GM19452 (cell line): ENCODE data around the gene OPHN1.
"Not testable (repeated sequence)": the region's sequence is repeated elsewhere in the genome, so short reads cannot be mapped to it uniquely, and the experiment has no call there.

Experiments
- ATAC-seq: cut with Tn5 transposase; IDR thresholded peaks from one replicate; pipeline ENCODE4 v1.9.1; 2021; ENCODE audit not compliant: unreplicated experiment

Gene OPHN1

DNA sequence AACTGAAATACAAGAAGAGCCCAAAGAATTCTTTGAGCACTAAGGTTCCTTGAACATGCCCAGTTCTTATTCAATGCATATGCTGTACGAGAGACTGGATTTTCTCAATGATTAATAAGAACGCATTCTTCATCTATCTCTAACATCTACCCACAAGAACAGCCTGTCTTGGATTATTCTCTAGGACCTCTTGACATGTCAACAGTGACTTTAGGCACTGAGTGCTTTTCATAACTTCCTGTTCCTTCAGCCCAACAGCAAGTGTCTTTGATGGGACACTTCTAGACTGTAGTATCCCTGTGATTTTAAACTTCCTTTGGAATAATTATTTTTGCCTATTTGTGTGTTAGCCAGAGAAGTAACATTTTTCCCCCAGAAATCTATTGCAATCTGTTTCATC, 69.3 kb downstream of the OPHN1 start:
- ATAC-seq, result no peak

DNA sequence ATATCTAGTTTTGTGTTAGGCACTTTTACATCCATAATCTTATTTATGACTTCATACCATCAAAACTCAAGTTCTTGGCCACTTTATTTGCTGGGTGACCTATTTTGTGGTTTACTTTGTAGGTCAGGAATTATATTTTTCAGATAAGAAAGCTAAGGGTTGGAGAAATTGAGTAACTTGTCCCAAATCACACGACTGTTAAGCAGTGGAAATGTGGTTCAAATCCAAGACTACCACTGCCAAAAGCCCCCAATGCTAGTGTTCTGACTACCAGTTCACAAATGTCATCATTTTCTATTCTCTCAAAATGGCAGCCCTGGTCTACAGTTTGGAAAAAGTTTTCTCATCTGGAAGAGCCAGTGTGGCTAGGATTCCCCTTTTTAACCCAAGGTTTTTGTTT, 74.6 kb downstream of the OPHN1 start:
- ATAC-seq, result no peak

DNA sequence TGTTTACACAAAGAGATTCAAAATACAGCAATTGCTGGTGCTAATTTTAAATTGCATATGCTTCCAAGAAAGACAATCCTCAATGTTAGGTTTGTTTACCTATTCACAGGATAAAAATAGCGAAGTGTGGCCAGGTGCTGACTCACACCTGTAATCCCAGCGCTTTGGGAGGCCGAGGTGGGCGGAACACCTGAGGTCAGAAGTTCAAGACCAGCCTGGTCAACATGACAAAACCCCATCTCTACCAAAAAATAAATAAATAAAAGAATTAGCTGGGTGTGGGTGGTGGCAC, 77.7 kb downstream of the OPHN1 start:
- no peak for ATAC-seq

- ATAC-seq, result no peak
Measured at GRCh38 chrX:68354879-68355628, 78.2 kb downstream of the OPHN1 start.

- no peak for ATAC-seq
Measured at GRCh38 chrX:68345025-68345424, 88.3 kb downstream of the OPHN1 start.

DNA sequence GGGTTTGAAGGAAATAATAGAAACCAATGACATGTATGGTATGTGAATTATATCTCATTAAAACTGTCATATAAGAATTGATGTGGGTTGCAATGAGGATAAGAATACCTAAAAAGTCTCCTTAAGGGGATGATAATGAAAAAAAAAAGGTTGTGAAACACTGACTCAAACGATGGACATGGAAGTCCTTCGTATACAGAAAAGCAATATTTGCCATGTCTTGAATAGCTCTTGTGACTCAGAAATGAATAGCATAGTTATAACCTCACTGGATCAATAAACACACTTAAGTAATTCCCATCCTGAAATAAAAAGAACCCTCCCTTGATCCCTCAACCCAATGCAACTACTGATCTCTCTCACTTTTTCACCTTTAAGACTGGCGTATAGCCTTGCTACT, 89.7 kb downstream of the OPHN1 start:
- no peak for ATAC-seq

DNA sequence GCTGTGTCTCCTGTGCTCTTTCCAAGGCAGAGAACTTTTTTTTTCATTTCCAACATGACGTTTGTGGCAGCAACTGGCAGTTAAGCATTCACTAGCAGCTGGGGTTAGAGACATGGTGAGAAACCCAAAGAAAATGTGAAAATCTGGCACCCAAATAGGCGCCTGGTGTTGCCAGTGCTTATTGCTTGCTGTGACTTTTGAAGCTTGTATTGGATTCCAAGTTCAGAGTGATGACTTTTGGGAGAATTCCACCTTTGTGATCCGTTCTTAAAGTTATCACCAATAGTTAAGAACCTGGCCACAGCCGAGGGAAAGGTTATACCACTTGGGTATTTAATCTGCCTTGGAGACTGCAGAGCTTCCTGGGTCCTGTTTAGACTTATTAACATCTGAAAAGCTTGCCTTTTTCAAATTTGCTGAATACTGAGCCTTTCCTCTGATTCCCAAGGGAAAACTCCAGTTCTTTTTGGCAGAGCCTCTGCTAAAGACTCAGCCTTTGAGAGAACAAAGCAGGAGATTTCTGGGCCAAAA, 101.0 kb downstream of the OPHN1 start:
- no peak for ATAC-seq

DNA sequence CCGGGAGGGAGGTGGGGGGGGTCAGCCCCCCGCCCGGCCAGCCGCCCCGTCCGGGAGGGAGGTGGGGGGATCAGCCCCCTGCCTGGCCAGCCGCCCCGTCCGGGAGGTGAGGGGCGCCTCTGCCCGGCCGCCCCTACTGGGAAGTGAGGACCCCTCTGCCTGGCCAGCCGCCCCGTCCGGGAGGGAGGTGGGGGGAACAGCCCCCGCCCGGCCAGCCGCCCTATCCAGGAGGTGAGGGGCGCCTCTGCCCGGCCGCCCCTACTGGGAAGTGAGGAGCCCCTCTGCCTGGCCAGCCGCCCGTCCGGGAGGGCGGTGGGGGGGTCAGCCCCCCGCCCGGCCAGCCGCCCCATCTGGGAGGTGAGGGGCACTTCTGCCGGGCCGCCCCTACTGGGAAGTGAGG, 106.5 kb downstream of the OPHN1 start:
- ATAC-seq, result not testable (repeated sequence)

DNA sequence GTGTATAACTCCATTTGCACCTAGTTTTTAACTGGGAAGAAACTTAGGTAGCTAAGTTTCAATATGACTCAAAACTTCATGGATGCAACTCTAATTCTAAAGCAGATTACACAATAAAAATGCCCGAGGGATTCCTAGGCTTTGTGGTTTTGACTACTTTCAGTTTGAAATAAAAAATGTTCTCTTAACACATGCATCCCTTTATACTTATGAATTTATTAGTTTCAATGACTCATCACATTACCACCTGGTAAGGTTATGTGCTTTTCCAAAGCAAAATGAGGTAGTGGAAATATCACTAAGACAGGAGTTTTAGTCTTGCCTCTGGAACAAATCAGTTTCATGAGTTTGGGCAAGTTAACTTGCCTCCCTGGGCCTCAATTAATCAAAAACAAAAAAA, 125.5 kb downstream of the OPHN1 start:
- ATAC-seq, result no peak

DNA sequence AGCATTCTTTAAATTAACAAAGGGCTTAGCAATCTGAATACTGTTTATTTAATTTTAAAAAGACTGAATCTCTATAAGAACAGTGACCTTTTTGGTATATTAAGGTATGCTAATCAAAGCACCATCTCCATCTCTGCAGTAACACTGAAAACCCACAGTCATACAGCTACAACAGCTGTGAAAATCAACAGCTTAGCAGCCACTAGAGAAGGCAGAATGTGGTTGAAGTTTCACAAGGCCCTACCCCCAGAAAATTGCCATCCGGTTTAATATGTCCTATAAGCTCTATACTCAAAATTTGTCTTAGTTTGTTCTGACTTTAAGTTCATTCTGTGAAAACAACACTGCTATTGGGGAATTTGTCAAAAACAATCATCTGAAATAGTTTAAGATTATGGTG, 128.7 kb downstream of the OPHN1 start:
- no peak for ATAC-seq

GRCh38 chrX:68299898-68300297, 133.4 kb downstream of the OPHN1 start:
- no peak for ATAC-seq

DNA sequence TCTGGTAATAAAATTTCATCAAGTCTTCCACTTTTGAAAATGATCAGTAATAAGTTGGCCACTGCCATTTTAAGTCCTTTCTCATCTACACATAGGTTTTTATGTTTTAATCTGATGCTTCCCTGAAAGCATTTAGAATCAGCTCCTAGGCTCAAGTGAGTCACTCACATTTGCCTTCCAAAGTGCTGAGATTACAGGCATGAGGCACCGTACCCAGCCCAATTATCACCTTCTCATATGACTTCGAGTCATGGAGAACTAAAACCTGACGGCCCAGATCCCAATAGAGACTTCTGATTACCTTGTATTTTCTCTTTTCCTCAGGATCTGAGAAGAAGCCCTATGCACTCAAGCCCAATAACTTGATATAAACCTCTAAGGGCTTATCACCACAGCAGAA, 140.8 kb downstream of the OPHN1 start:
- ATAC-seq, result no peak

- ATAC-seq, result no peak
Measured at GRCh38 chrX:68288127-68288526, 145.2 kb downstream of the OPHN1 start.

DNA sequence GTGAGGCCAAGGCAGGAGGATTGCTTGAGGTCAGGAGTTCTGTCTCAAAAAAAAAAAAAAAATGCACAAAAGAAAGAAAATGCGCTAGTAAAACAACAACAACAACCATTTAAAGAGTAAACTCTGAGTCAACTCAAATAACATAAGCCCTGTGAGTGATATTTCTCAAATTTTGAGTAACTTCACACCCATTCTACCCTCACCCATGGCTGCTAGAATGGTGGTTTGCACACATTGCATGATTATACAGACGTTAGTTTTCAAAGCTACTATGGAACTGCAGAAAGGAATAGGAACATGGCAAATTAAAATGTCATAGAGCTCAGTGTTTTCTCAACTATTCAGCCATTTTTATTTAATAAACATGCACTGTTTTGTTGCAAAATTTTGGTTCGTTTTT, 145.9 kb downstream of the OPHN1 start:
- ATAC-seq, result no peak

GRCh38 chrX:68286980-68287379, 146.3 kb downstream of the OPHN1 start:
- no peak for ATAC-seq

DNA sequence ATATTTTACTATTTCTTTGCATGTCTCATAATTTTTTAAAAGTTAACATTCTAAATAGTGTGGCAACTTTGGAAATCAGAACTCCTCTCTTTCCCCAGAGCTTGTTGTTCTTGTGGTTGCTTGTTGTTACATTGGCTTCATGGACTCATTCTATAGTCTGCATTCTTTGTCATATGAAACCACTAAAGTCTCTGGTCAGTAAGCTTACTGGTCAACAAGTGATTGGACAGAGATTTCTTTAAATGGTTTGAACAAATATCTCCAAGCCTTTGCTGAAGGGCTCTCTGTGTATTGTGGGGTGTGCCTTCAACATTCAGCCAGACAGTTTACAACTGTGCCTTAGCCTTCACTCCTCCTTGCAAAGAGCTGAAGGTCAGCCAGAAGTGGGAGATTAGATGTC, 147.2 kb downstream of the OPHN1 start:
- no peak for ATAC-seq

GRCh38 chrX:68284281-68284904, 148.9 kb downstream of the OPHN1 start:
- no peak for ATAC-seq

GRCh38 chrX:68273887-68274286, 159.4 kb downstream of the OPHN1 start:
- no peak for ATAC-seq

- ATAC-seq, result not testable (repeated sequence)
Measured at GRCh38 chrX:68264793-68265192, 168.5 kb downstream of the OPHN1 start.

GRCh38 chrX:68261060-68261672, 172.1 kb downstream of the OPHN1 start:
- ATAC-seq, result no peak

- ATAC-seq, result no peak
Measured at GRCh38 chrX:68256990-68257389, 176.3 kb downstream of the OPHN1 start.
